Nucleus accumbens (tissue), 56 donors: Measurements from ENCODE around the gene TRAPPC12.
A peak's percentile ranks its signal among the peaks of the same experiment; 100 is the strongest.
"Not testable (repeated sequence)": the region's sequence is repeated elsewhere in the genome, so short reads cannot be mapped to it uniquely, and the experiment has no call there.

ENCODE experiments used
- DNase-seq, 56 donors: peaks; one replicate each; lab custom pipeline; 2025; lab: John Stamatoyannopoulos, UW

The TRAPPC12 gene

GRCh38 chr2:3493615-3494007, 114.1 kb downstream of the TRAPPC12 start:
- no peak for DNase-seq

DNA sequence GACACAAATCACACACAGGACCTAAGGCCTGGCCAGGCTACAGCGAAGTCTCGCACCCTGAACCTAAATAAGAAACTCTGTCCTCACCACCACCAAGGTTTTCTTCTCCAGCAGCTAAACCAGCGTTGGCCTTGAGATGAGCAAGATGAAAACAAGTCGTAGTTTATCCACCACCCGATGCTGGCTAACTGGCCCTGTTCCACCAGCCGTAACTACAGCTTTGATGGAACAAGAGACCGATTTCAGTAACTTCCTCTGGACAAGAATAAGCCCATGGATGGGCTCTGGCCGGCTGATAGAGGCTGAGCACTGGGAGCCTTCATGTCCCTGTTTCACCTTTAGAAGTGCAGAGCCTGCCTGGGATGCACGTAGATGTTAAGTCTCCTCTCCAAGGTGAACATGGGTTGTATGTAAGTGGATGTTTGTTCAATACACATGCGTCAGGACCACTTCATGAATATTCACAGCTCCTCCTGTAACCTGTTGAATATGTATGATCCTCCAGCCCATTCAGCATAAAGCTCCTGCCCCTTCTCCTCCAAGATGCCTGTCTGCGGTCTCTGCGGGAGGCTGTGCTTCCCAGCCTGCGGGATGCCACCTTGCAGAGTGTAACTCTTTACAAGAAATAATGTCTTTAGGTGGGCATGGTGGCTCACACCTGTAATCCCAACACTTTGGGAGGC, 115.6 kb downstream of the TRAPPC12 start:
- DNase-seq: no peak

- DNase-seq: not testable (repeated sequence)
These were observed 117.2 kb downstream of the TRAPPC12 start for GRCh38 chr2:3496708-3497080.

GRCh38 chr2:3498783-3499394, 119.4 kb downstream of the TRAPPC12 start:
- DNase-seq: no peak

DNA sequence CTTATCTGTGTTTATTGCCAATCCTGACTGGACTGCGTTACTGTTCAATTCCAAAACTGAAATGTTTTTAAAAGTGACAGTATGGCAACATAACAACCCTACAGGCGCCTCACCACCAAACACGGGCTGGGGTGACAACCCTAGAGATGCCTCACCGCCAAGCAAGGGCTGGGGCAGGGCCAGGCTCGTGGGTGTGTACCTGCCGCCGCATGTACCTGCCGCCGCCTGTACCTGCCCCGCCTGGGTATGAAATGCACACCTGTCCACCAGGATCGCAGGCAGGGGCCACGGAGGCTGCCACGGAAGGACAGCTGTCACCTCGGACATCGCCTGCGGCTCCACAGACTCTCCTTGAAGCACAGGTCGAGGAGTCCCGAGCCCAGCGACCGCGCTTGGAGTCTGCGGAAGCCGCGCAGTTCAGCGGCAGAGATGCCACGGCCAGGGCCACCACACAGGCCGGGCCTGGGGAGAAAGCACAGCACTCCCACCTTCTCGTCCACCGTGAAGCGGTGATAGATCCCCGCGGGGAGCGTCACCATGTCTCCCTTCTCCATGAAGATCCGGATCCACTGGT, 120.9 kb downstream of the TRAPPC12 start:
- no peak for DNase-seq

DNA sequence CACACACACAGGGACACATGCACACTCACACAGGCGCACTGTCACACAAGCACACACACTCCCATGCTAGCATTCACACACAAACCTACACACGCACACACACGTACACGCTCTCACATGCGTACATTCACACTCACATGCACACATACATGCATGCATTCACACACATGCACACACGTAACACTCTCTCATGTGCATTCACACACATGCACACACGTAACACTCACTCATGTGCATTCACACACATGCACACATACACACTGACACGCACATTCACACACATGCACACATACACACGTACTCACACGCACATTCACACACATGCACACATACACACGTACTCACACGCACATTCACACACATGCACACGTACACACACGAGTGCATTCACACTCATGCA, 123.6 kb downstream of the TRAPPC12 start:
- no peak for DNase-seq

DNA sequence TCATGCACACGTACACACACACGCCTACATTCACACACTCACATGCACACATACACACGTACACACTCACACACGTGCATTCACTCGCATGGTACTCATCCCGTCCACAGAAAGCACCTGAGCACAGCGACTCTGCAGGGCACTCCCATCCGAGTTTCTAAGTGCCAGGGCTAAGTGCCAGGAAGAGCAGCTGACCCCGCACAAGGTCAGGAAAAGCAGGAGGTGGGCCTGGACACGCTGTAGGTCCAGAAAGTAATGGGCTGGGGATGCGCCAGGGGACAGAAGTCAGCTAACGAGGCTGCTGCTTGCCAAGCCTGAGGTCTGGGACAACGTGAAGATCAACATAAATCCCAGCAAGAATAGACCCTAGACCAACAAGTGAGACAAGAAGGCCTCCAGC, 124.0 kb downstream of the TRAPPC12 start:
- no peak for DNase-seq

DNA sequence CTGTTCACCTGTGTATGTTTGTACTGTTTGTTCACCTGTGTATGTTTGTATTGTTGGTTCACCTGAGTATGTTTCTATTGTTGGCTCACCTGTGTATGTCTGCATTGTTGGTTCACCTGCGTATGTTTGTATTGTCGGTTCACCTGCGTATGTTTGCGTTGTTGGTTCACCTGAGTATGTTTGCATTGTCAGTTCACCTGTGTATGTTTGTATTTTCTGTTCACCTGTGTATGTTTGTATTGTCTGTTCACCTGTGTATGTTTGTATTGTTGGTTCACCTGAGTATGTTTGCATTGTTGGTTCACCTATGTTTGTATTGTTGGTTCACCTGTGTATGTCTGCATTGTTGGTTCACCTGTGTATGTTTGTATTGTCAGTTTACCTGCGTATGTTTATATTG, 125.2 kb downstream of the TRAPPC12 start:
- DNase-seq: no peak

DNA sequence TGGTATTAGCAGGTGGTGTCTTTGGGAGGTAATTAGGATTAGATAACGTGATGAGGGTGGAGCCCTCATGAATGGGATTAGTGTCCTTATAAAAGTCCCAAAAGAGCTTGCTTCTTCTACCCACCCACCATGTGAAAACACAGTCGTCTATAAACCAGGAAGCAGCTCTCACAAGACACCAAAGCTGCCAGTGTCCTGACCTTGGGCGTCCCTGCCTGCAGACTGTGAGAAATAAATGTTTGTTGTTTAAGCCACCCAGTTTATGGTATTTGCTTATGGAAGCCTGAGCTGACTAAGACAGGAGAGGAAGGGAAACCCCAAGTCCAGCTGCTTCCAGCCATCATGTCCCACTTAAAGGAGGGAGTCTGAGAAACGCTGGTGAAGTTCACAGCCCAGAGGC, 126.3 kb downstream of the TRAPPC12 start:
- DNase-seq: no peak

- no peak for DNase-seq
These were observed 132.6 kb downstream of the TRAPPC12 start for GRCh38 chr2:3512086-3512485.

- no peak for DNase-seq
These were observed 133.7 kb downstream of the TRAPPC12 start for GRCh38 chr2:3513026-3513810.

DNA sequence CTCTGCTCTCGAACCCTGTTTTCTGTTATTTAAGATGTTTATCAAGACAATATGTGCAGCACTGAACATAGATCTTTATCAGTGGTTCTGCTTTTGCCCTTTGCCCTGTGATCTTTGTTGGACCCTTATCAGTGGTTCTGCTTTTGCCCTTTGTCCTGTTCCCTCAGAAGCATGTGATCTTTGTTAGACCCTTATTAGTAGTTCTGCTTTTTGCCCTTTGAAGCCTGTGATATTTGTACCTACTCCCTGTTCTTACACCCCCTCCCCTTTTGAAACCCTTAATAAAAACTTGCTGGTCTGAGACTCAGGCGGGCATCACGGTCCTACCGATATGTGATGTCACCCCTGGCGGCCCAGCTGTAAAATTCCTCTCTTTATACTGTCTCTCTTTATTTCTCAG, 135.9 kb downstream of the TRAPPC12 start:
- not testable (repeated sequence) for DNase-seq

- DNase-seq: no peak
These were observed 137.3 kb downstream of the TRAPPC12 start for GRCh38 chr2:3516831-3517230.

- DNase-seq: no peak
These were observed 138.5 kb downstream of the TRAPPC12 start for GRCh38 chr2:3517948-3518495.

DNA sequence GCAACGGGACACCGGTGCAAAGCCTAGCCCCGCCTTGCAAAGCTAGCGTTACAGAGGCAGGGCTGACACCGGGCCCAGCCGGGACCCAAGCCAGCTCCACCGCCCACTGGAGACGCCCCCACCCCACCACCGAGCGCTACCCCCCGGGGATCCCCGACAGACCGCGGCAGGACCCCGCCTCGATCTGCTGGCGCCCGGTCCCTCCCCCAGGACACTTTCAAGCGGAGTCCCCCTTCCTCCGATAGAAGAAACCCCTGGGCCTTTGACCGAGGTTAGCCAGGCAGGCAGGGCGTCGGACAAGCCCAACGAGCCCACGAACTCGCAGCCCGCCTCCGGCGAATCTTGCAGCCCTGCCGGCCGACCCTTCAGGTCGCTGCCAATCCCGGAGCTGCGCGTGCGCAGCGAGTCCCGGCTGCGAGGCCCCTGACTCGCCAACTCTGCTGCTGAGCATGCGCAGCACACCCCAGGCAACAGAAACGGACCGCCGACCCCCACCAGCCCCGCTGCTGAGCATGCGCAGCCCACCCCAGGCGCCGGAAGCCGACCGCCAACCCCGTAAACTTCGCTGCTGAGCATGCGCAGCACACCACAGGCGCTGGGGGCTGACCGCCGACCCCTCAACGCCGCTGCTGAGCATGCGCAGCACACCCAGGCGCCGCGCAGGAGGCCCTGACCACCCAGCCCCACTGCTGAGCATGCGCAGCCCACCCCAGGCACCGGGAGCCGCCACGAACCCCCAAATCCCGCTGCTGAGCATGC, 139.2 kb downstream of the TRAPPC12 start:
- peak; percentile 22 to 99 (median 95) for DNase-seq

- peak in 51 of 56 donors; percentile 23 to 89 (median 75) for DNase-seq
These were observed 140.0 kb downstream of the TRAPPC12 start, which contains the start of gene ADI1 for GRCh38 chr2:3519255-3520205. ADI1 (minus strand) TSS chr2:3519531; CDS start chr2:3519487, 44 bp downstream.

DNA sequence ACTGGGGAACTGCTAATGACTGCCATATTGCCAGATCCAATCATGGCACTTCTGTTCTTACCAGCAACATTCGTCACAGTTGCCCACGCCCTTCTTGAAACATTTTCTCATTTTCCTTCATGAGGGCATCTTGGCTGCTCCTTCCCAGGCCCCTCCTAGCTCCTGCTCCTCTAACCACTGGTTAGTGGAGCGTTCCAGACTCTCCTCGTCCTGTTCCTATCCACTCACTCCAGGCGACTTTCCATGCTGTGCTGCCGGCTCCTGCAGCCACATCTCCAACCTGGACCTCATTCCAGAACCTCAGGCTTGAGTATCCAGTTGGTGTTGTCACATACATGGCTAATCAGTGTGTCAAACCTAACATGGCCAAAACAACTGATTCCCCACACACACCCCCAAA, 141.1 kb downstream of the TRAPPC12 start:
- DNase-seq: no peak

- DNase-seq: peak in 1 of 56 donors; percentile 12
These were observed 143.5 kb downstream of the TRAPPC12 start for GRCh38 chr2:3522961-3523421.

GRCh38 chr2:3523551-3524041, 144.1 kb downstream of the TRAPPC12 start:
- DNase-seq: no peak
